Adrenal gland (tissue), 12 donors: Measurements from ENCODE around the gene POLR3K. TPM values are rescaled to one million over a fixed set of nuclear protein-coding genes. Genes with fewer than 3 reads are reported as not detected.

Experiments used
- DNase-seq, 7 donors: peaks; one replicate each; pipeline ENCODE4 v3.0.0-alpha.2; 2019 to 2020
- H3K27ac ChIP-seq, 5 donors: fragments of 200-600 bp; sonication (generic) in 4 of 5; 1 replicate in 3 of 5; 2 replicates in 2 of 5; pipeline versions ENCODE4 v1.5.1 to v1.8.0; 2016 to 2020; ENCODE audit warnings: mild to moderate bottlenecking in 1 of 5
- H3K27me3 ChIP-seq: fragments of 200-600 bp; 2 replicates; pipeline ENCODE4 v1.8.0; 2021
- H3K36me3 ChIP-seq, 2 donors: fragments of 200-600 bp; replicated peaks in 1 of 2; 1 replicate in 1 of 2; 2 replicates in 1 of 2; pipeline versions ENCODE4 v1.5.1 to v1.8.0; 2018 to 2022
- H3K4me1 ChIP-seq, 2 donors: fragments of 200-600 bp; replicated peaks in 1 of 2; 1 replicate in 1 of 2; 2 replicates in 1 of 2; pipeline versions ENCODE4 v1.5.1 to v1.8.0; 2018 to 2021
- H3K4me3 ChIP-seq, 4 donors: fragments of 200-600 bp; sonication (generic) in 3 of 4; one replicate each; pipeline ENCODE4 v1.5.1; 2016 to 2018
- H3K9me3 ChIP-seq, 3 donors: fragments of 200-600 bp; sonication (generic) in 1 of 3; replicated peaks in 1 of 3; 1 replicate in 2 of 3; 2 replicates in 1 of 3; pipeline versions ENCODE4 v1.5.1 to v1.8.0; 2016 to 2021
- POLR2A ChIP-seq, 2 donors: fragments of 450-650 bp; IDR thresholded peaks; one replicate each; pipeline ENCODE4 v1.6.1; 2017; ENCODE audit warnings: antibody characterized with exemption in 2 of 2, mild to moderate bottlenecking in 2 of 2, moderate library complexity in 1 of 2
- WGBS, 4 donors: extraction: QIAGEN DNeasy Blood & Tissue Kit in 2 of 4; methylation state at CpG; one replicate each; pipeline versions ENCODE4 v1.1.5 to v1.1.7; 2013 to 2017; 5-methylcytosine and 5-hydroxymethylcytosine counted together
- intact Hi-C, 2 donors: fragments of 100-400 bp; cut with DNase I; formaldehyde crosslinking; loops; one replicate each; pipeline versions ENCODE4 v1.14.1 to v1.15.0; 2022 to 2023
- polyA plus RNA-seq, 3 donors: library from polyadenylated mRNA; stranded (reverse); fragments of 200-250 nt in 2 of 3; fragments of 350-450 nt in 1 of 3; fragmentation: Illumina TruSeq in 1 of 3; extraction: RNeasy Lipid Tissue Mini Kit (QIAGEN cat#74804) in 1 of 3; gene quantifications; one replicate each; pipeline ENCODE4 v1.2.3, GENCODE V29; 2013 to 2014
- total RNA-seq, 9 donors: library from RNA; depleted of rRNA in 4 of 9; stranded (reverse); fragments of >200 nt in 4 of 9; fragments of 120-200 nt in 1 of 9; fragmentation: NEBNext Ultra II Directional in 1 of 9; extraction: Animal tissue kit (Norgen Biotek cat#: 25700) in 1 of 9; gene quantifications; one replicate each; pipeline versions ENCODE4 v1.1.0 to v1.2.4, GENCODE V29; 2013 to 2023
- TF ChIP-seq, protein P1 (sequence below), 6 experiments: fragments of 450-650 bp in 4 of 6; fragments of 200-600 bp in 2 of 6; sonication (generic) in 1 of 6; IDR thresholded peaks; 1 replicate in 5 of 6; 2 replicates in 1 of 6; pipeline versions ENCODE4 v1.5.1 to v1.8.0; 2016 to 2021; ENCODE audit warnings: antibody characterized with exemption in 6 of 6, mild to moderate bottlenecking in 2 of 6, moderate library complexity in 1 of 6
- donor health status: healthy with polysubstance abuse.
- donor health status: Bipolar disorder and iron deficiency.
- donor health status: DM: yes; HTN: yes; CAD: no.
- donor health status: DM: no; HTN: no; CAD: no.
- donor health status: DM: no; HTN: no; CAD: no.
- donor health status: DM: yes; HTN: yes; CAD: no.

The POLR3K gene
- total and polyA plus RNA-seq, 12 donors, result 3.6 to 21.4 (median 8.6) TPM

GRCh38 chr16:92431-93339, 39.3 kb upstream of the POLR3K start:
- 74 to 84% (median 78%) methylated on average over 10 to 15 of the region's 15 CpGs; no CpG with 5 or more reads in 1 of the 4 donors for WGBS, 4 donors
- Histone ChIP-seq H3K4me1 (peaks cover 0 to 7% of the 10 kb centered on the region in 2 donors), H3K36me3 (peaks cover 0 to 28% of the 10 kb centered on the region in 2 donors), H3K27ac (no peak overlapping the region), H3K9me3 (no peaks in the 10 kb centered on the region), H3K27me3 (no peaks in the 10 kb centered on the region), H3K4me3 (no peak overlapping the region)
- TF ChIP-seq POLR2A (IDR thresholded peaks at IDR 0.05), result no peak
- intact Hi-C loops, result no loop called here
- peak in 2 of 7 donors; percentile 62 to 68 for DNase-seq

DNA sequence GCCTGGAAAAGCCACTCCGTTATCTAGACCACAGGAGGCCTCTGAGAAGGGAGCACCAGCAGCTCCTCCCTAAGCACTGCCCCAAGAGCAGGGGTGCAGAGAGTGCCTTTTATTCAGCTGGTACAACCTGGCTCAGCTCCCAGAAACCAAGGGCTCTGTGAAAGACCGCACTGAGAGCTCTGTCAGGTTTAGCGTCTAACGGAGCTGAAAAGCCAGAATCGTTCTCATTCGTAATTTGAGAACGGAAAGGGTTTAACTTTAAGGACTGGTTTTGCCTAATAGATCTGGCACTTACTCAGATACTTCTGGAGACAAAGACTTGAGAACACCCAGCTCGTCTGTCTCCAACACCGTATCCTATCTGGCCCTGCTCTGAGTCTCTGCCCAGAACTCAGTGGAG, 38.1 kb upstream of the POLR3K start:
- peaks cover 0 to 7% of the 10 kb centered on the region in 2 donors for H3K4me1 ChIP-seq
- H3K36me3 ChIP-seq, result peaks cover 0 to 34% of the 10 kb centered on the region in 2 donors
- H3K27ac ChIP-seq, result peak overlapping the region in 2 of 5 donors; percentile 5 to 20
- DNase-seq, result peak in 6 of 7 donors; percentile 67 to 80 (median 76)
- WGBS, 4 donors, result 25 to 59% (median 35%) methylated on average over 7 to 9 of the region's 9 CpGs
- H3K27me3 ChIP-seq, result no peaks in the 10 kb centered on the region
- H3K9me3 ChIP-seq, result no peaks in the 10 kb centered on the region
- intact Hi-C loops, result no loop called here
- TF ChIP-seq POLR2A (IDR thresholded peaks at IDR 0.05), result peak in 1 of 2 donors; percentile 26
- TF ChIP-seq, protein P1, sequence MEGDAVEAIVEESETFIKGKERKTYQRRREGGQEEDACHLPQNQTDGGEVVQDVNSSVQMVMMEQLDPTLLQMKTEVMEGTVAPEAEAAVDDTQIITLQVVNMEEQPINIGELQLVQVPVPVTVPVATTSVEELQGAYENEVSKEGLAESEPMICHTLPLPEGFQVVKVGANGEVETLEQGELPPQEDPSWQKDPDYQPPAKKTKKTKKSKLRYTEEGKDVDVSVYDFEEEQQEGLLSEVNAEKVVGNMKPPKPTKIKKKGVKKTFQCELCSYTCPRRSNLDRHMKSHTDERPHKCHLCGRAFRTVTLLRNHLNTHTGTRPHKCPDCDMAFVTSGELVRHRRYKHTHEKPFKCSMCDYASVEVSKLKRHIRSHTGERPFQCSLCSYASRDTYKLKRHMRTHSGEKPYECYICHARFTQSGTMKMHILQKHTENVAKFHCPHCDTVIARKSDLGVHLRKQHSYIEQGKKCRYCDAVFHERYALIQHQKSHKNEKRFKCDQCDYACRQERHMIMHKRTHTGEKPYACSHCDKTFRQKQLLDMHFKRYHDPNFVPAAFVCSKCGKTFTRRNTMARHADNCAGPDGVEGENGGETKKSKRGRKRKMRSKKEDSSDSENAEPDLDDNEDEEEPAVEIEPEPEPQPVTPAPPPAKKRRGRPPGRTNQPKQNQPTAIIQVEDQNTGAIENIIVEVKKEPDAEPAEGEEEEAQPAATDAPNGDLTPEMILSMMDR (IDR thresholded peaks at IDR 0.05), result no peak
- no peak overlapping the region for H3K4me3 ChIP-seq

DNA sequence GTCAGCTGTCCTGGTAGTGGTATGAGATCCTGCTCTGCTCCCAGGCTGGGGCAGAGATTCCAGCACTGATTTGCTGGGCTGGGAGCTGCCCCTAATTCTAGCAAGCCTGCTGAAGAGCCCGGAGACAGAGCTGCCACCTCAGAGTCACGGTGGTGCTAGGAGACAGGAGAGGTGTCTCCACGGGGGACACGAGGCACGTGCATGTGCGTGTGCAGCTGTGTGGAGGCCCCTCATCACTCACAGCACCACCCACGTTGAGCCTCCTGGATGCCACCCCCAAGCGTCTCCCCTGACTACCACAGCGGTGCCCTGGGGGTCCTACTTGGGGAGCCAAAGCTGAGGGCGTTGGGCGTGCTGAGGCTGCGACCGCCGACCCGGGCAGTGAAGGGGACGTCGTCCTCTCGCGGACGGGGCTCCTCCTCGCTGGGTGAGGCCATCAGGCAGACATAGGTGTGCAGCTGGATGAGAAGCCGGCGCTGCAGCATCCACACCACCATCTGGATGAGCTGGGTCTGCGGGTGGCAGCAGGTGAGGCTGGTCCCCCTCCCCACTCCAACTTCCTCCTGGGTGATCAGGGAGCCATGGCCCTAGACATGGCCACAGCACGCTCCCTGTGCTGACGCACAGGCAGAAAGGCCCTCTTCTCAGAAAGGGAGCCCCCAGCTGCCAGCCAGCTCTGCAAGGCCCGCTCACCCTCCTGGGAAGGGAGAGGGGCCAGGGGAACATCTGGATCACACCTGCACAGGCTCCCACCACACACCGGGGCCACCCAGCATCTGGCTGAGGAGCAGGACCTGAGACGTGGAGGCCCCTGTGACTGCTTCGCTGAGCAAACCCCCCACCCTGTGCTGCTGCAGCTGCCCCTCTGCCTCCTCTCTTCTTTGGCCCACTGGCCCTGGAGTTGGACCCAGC, 36.2 kb upstream of the POLR3K start:
- H3K9me3 ChIP-seq, result no peaks in the 10 kb centered on the region
- no peak for TF ChIP-seq POLR2A (IDR thresholded peaks at IDR 0.05)
- TF ChIP-seq, protein P1 (IDR thresholded peaks at IDR 0.05), result no peak
- H3K4me1 ChIP-seq, result peaks cover 0 to 17% of the 10 kb centered on the region in 2 donors
- intact Hi-C loops, result no loop called here
- H3K27me3 ChIP-seq, result no peaks in the 10 kb centered on the region
- no peak for DNase-seq
- no peak overlapping the region for H3K27ac ChIP-seq
- 91 to 100% (median 93%) methylated on average over 1 to 30 of the region's 30 CpGs for WGBS, 4 donors
- H3K36me3 ChIP-seq, result peaks cover 0 to 50% of the 10 kb centered on the region in 2 donors
- no peak overlapping the region for H3K4me3 ChIP-seq

DNA sequence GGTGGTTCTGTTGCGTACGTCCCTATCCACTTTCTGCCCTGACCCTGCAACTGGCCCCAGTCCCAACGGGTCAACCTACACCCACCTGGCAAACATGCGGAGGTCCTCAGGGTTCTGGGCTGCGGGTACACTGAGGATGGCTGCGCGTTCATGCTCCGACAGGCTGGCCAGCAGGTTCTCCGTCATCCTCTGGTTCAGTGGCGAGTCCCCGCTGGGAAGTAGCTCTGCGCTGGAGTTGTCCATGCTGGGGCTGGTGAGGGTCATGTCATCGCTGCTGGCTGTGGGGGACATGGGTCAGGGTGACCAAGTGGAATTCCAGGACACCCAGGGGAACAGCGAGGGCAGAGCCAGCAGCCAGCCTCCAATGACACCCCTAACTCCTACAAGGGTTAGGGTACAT, 35.2 kb upstream of the POLR3K start:
- Histone ChIP-seq H3K4me1 (peaks cover 6 to 27% of the 10 kb centered on the region in 2 donors), H3K27ac (no peak overlapping the region), H3K9me3 (no peaks in the 10 kb centered on the region), H3K4me3 (no peak overlapping the region), H3K27me3 (no peaks in the 10 kb centered on the region), H3K36me3 (peaks cover 0 to 57% of the 10 kb centered on the region in 2 donors)
- 94 to 98% (median 96%) methylated on average over 4 to 14 of the region's 14 CpGs for WGBS, 4 donors
- TF ChIP-seq, protein P1 (IDR thresholded peaks at IDR 0.05), result no peak
- no peak for TF ChIP-seq POLR2A (IDR thresholded peaks at IDR 0.05)
- no peak for DNase-seq
- intact Hi-C loops, result no loop called here
